SK-N-SH (cell line): ENCODE results near the gene NCBP3. TPM values are rescaled to one million over a fixed set of nuclear protein-coding genes. Genes with fewer than 3 reads are reported as not detected.

ENCODE experiments used
- CTCF ChIA-PET: fragments of 300-600, 350-600 bp; formaldehyde crosslinking; extraction: SDS; loops from one replicate; lab custom pipeline; 2021; lab: Yijun Ruan, JAX
- POLR2A ChIA-PET: fragments of 350-600 bp; sonication (Branson Sonifier 250); formaldehyde crosslinking; extraction: SDS; loops from one replicate; lab custom pipeline; 2020; ENCODE audit warnings: antibody characterized with exemption, inconsistent platforms; lab: Yijun Ruan, JAX
- DNase-seq: peaks from one replicate; pipeline ENCODE4 v3.0.0; 2012
- H2AFZ ChIP-seq: fragments of 200-600 bp; sonication (generic); 2 replicates; pipeline ENCODE4 v1.8.1; 2016; ENCODE audit warnings: antibody characterized with exemption, mild to moderate bottlenecking, low read depth
- H3F3A ChIP-seq: fragments of 200-600 bp; sonication (generic); replicated peaks from 2 replicates; pipeline ENCODE3; 2016; ENCODE audit warnings: antibody characterized with exemption, mild to moderate bottlenecking; ENCODE audit not compliant: insufficient read depth
- H3K27ac ChIP-seq, 2 experiments: fragments of 200-500 bp in 1 of 2; fragments of 200-600 bp in 1 of 2; sonication (Bioruptor generic) in 1 of 2; sonication (generic), shearing (Covaris generic) in 1 of 2; 2 replicates each; pipeline versions ENCODE4 v1.5.1 to v1.6.1; 2014 to 2016; ENCODE audit warnings: low read depth in 2 of 2, inconsistent platforms in 1 of 2, low read length in 1 of 2, mild to moderate bottlenecking in 1 of 2, mixed read lengths in 1 of 2
- H3K27me3 ChIP-seq: fragments of 200-600 bp; sonication (generic), shearing (Covaris generic); 2 replicates; pipeline ENCODE4 v1.6.1; 2016; ENCODE audit warnings: mixed run types; ENCODE audit not compliant: insufficient read depth
- H3K36me3 ChIP-seq, 2 experiments: fragments of 200-500 bp in 1 of 2; fragments of 200-600 bp in 1 of 2; sonication (Bioruptor generic) in 1 of 2; sonication (generic) in 1 of 2; replicated peaks in 1 of 2; 2 replicates each; pipeline versions ENCODE3 to v1.5.1; 2014 to 2016; ENCODE audit warnings: low read length in 1 of 2, mild to moderate bottlenecking in 1 of 2; ENCODE audit not compliant: insufficient read depth in 2 of 2, control insufficient read depth in 1 of 2
- H3K4me1 ChIP-seq, 2 experiments: fragments of 200-500 bp in 1 of 2; fragments of 200-600 bp in 1 of 2; sonication (Bioruptor generic) in 1 of 2; sonication (generic), shearing (Covaris generic) in 1 of 2; 2 replicates each; pipeline versions ENCODE4 v1.5.1 to v1.6.1; 2014 to 2016; ENCODE audit warnings: low read depth in 1 of 2, low read length in 1 of 2, mixed run types in 1 of 2; ENCODE audit not compliant: insufficient read depth in 2 of 2, control insufficient read depth in 1 of 2
- H3K4me2 ChIP-seq: fragments of 200-600 bp; sonication (generic), shearing (Covaris generic); 2 replicates; pipeline ENCODE4 v1.6.1; 2017; ENCODE audit warnings: mixed run types
- H3K4me3 ChIP-seq, 2 experiments: fragments of 200-500 bp in 1 of 2; fragments of 200-600 bp in 1 of 2; sonication (Bioruptor generic) in 1 of 2; sonication (generic), shearing (Covaris generic) in 1 of 2; 2 replicates each; pipeline versions ENCODE4 v1.5.1 to v1.8.1; 2014 to 2016; ENCODE audit warnings: low read depth in 2 of 2, inconsistent platforms in 1 of 2, low read length in 1 of 2, mild to moderate bottlenecking in 1 of 2, mixed read lengths in 1 of 2, moderate library complexity in 1 of 2
- H3K79me2 ChIP-seq: fragments of 200-600 bp; sonication (generic); 2 replicates; pipeline ENCODE4 v1.8.1; 2017; ENCODE audit warnings: mild to moderate bottlenecking; ENCODE audit not compliant: insufficient read depth
- H3K9ac ChIP-seq: fragments of 200-600 bp; sonication (generic); 2 replicates; pipeline ENCODE4 v1.6.1; 2017; ENCODE audit warnings: mixed run types
- H3K9me2 ChIP-seq: fragments of 200-600 bp; sonication (generic); 2 replicates; pipeline ENCODE4 v1.6.1; 2017; ENCODE audit warnings: mixed run types
- H3K9me3 ChIP-seq: fragments of 200-600 bp; sonication (generic); 2 replicates; pipeline ENCODE4 v1.6.1; 2017; ENCODE audit warnings: mixed run types, mild to moderate bottlenecking, moderate library complexity
- H4K20me1 ChIP-seq: fragments of 200-600 bp; sonication (generic); 2 replicates; pipeline ENCODE4 v1.6.1; 2017; ENCODE audit warnings: mild to moderate bottlenecking, mixed run types; ENCODE audit not compliant: insufficient read depth
- EP300 ChIP-seq, 2 experiments: IDR thresholded peaks; 2 replicates each; pipeline versions ENCODE4 v1.4.0 to v1.6.1; 2012; ENCODE audit warnings: borderline replicate concordance in 1 of 2, low read depth in 1 of 2, low read length in 1 of 2
- GABPA ChIP-seq: IDR thresholded peaks from 2 replicates; pipeline ENCODE4 v1.4.0; 2012; ENCODE audit warnings: low read depth, mild to moderate bottlenecking
- GATA2 ChIP-seq: sonication (generic); formaldehyde crosslinking; IDR thresholded peaks from 2 replicates; pipeline ENCODE4 v1.5.0; 2020; ENCODE audit warnings: mild to moderate bottlenecking, missing genetic modification reagents
- JUND ChIP-seq: IDR thresholded peaks from 2 replicates; pipeline ENCODE4 v1.4.0; 2012
- MAX ChIP-seq: IDR thresholded peaks from 2 replicates; pipeline ENCODE4 v1.4.0; 2012; ENCODE audit warnings: low read depth
- NRF1 ChIP-seq: IDR thresholded peaks from 2 replicates; pipeline ENCODE4 v1.6.1; 2012; ENCODE audit warnings: low read depth, mild to moderate bottlenecking, low read length
- REST ChIP-seq: IDR thresholded peaks from 2 replicates; pipeline ENCODE4 v1.6.1; 2012; ENCODE audit warnings: mild to moderate bottlenecking, low read depth, low read length, moderate library complexity
- RFX5 ChIP-seq: IDR thresholded peaks from 2 replicates; pipeline ENCODE4 v1.6.1; 2012; ENCODE audit warnings: mild to moderate bottlenecking, improper control_type of control experiment, low read length
- RXRA ChIP-seq: IDR thresholded peaks from 2 replicates; pipeline ENCODE4 v1.4.0; 2012; ENCODE audit warnings: low read depth, mild to moderate bottlenecking, borderline replicate concordance
- SIN3A ChIP-seq: IDR thresholded peaks from 2 replicates; pipeline ENCODE4 v1.6.1; 2012; ENCODE audit warnings: low read depth, mild to moderate bottlenecking, low read length, moderate library complexity, borderline replicate concordance
- SMC3 ChIP-seq: IDR thresholded peaks from 2 replicates; pipeline ENCODE4 v1.6.1; 2012; ENCODE audit warnings: low read depth, low read length, improper control_type of control experiment
- TEAD4 ChIP-seq: IDR thresholded peaks from 2 replicates; pipeline ENCODE4 v1.4.0; 2012; ENCODE audit warnings: mild to moderate bottlenecking, borderline replicate concordance; ENCODE audit not compliant: insufficient read depth
- WGBS: methylation state at CpG from one replicate; pipeline ENCODE4 v1.1.6; 2017; ENCODE audit warnings: low lambda C conversion rate; 5-methylcytosine and 5-hydroxymethylcytosine counted together
- polyA plus RNA-seq, 3 experiments: library from polyadenylated mRNA; depleted of rRNA; stranded (reverse); fragments of >200 nt; gene quantifications; 2 replicates each; pipeline ENCODE4 v1.2.3, GENCODE V29; 2012
- TF ChIP-seq, protein P1 (sequence below): IDR thresholded peaks from 2 replicates; pipeline ENCODE4 v1.4.0; 2012; ENCODE audit warnings: low read depth, borderline replicate concordance
- TF ChIP-seq, protein P2 (sequence below): IDR thresholded peaks from 2 replicates; pipeline ENCODE4; 2012
- TF ChIP-seq, protein P3 (sequence below): fragments of 200-600 bp; sonication (generic); IDR thresholded peaks from 2 replicates; pipeline ENCODE4 v1.6.1; 2017; ENCODE audit warnings: antibody characterized with exemption, mild to moderate bottlenecking, moderate library complexity

NCBP3 gene
- polyA plus RNA-seq, 1 of the 3 experiments (the other 2 are of a cell fraction), result 6.5 TPM

- WGBS, result 74% methylated on average over 20 of the region's 20 CpGs
- TF ChIP-seq MAX (no peak), RXRA (no peak), TEAD4 (no peak), EP300 (IDR thresholded peaks at IDR 0.05; ENCODE audit: borderline replicate concordance in 1 of 2, low read depth in 1 of 2, low read length in 1 of 2) (no peak), NRF1 (no peak), JUND (no peak), SIN3A (no peak), SMC3 (no peak), REST (no peak), GABPA (no peak), RFX5 (no peak), GATA2 (no peak)
- TF ChIP-seq, protein P1, sequence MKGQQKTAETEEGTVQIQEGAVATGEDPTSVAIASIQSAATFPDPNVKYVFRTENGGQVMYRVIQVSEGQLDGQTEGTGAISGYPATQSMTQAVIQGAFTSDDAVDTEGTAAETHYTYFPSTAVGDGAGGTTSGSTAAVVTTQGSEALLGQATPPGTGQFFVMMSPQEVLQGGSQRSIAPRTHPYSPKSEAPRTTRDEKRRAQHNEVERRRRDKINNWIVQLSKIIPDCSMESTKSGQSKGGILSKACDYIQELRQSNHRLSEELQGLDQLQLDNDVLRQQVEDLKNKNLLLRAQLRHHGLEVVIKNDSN, result no peak
- TF ChIP-seq, protein P2, sequence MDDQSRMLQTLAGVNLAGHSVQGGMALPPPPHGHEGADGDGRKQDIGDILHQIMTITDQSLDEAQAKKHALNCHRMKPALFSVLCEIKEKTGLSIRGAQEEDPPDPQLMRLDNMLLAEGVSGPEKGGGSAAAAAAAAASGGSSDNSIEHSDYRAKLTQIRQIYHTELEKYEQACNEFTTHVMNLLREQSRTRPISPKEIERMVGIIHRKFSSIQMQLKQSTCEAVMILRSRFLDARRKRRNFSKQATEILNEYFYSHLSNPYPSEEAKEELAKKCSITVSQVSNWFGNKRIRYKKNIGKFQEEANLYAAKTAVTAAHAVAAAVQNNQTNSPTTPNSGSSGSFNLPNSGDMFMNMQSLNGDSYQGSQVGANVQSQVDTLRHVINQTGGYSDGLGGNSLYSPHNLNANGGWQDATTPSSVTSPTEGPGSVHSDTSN, result no peak
- TF ChIP-seq, protein P3, sequence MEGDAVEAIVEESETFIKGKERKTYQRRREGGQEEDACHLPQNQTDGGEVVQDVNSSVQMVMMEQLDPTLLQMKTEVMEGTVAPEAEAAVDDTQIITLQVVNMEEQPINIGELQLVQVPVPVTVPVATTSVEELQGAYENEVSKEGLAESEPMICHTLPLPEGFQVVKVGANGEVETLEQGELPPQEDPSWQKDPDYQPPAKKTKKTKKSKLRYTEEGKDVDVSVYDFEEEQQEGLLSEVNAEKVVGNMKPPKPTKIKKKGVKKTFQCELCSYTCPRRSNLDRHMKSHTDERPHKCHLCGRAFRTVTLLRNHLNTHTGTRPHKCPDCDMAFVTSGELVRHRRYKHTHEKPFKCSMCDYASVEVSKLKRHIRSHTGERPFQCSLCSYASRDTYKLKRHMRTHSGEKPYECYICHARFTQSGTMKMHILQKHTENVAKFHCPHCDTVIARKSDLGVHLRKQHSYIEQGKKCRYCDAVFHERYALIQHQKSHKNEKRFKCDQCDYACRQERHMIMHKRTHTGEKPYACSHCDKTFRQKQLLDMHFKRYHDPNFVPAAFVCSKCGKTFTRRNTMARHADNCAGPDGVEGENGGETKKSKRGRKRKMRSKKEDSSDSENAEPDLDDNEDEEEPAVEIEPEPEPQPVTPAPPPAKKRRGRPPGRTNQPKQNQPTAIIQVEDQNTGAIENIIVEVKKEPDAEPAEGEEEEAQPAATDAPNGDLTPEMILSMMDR, result no peak
- no peak overlapping the region for H2AFZ ChIP-seq
- H3K4me2 ChIP-seq, result no peak overlapping the region
- no peak overlapping the region for H3K4me3 ChIP-seq
- H4K20me1 ChIP-seq, result no peaks in the 10 kb centered on the region
- no peaks in the 10 kb centered on the region for H3K79me2 ChIP-seq
- DNase-seq, result no peak
- H3K36me3 ChIP-seq, result no peaks in the 10 kb centered on the region
- H3K9me2 ChIP-seq, result no peaks in the 10 kb centered on the region
- no peaks in the 10 kb centered on the region for H3K4me1 ChIP-seq
- ChIA-PET POLR2A (no interaction called here), CTCF (interaction anchor here (0.6 to 2.2 kb wide), 3 partner anchors 20 to 40 kb away, joined by 4 to 7 read pairs (median 4); no protein-coding TSS in a partner anchor)
- H3F3A ChIP-seq, result no peaks in the 10 kb centered on the region
- H3K9me3 ChIP-seq, result no peaks in the 10 kb centered on the region
- H3K27me3 ChIP-seq, result no peaks in the 10 kb centered on the region
- H3K9ac ChIP-seq, result no peak overlapping the region
- no peak overlapping the region for H3K27ac ChIP-seq
Measured at GRCh38 chr17:3777366-3778120, 68.5 kb downstream of the NCBP3 start.
